Suprapubic skin (tissue), 4 donors: ENCODE measurements around the gene RPEL1.

ENCODE experiments used
- CTCF ChIP-seq, 2 donors: fragments of 200-600 bp in 1 of 2; fragments of 450-650 bp in 1 of 2; sonication (generic) in 1 of 2; IDR thresholded peaks; one replicate each; pipeline ENCODE4 v1.5.1; 2016 to 2019; ENCODE audit warnings: antibody characterized with exemption in 2 of 2, mild to moderate bottlenecking in 1 of 2, moderate library complexity in 1 of 2
- EP300 ChIP-seq: sonication (generic); formaldehyde crosslinking; IDR thresholded peaks from one replicate; pipeline ENCODE4 v1.6.1; 2017; ENCODE audit warnings: antibody characterized with exemption
- POLR2A ChIP-seq, 2 donors: fragments of 450-650 bp; IDR thresholded peaks; one replicate each; pipeline ENCODE4 v1.6.1; 2017; ENCODE audit warnings: antibody characterized with exemption in 2 of 2, mild to moderate bottlenecking in 2 of 2, moderate library complexity in 2 of 2
- POLR2AphosphoS5 ChIP-seq, 3 donors: sonication (generic); formaldehyde crosslinking; IDR thresholded peaks; one replicate each; pipeline ENCODE4 v1.6.1; 2017; ENCODE audit warnings: antibody characterized with exemption in 3 of 3

DNA sequence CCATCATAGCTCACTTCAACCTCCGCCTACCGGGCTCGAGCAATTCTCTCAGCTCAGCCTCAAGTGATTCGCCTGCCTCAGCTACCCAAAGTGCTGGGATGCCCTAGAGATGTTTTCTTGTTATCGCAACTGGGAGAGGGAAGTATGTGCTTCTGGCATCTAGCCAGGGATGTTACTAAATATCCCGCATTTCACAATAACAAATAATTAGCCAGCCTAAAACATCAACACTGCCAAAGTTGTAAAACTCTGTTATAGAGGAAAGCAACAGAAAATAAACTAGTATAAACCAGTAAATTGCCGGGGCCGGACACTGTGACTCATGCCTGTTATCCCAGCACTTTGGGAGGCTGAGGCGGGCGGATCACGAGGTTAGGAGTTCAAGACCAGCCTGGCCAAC, 38.5 kb downstream of the RPEL1 start:
- TF ChIP-seq CTCF (IDR thresholded peaks at IDR 0.05) (no peak), POLR2AphosphoS5 (IDR thresholded peaks at IDR 0.05) (no peak), POLR2A (IDR thresholded peaks at IDR 0.05) (no peak), EP300 (no peak)
